Tibial nerve (tissue), 4 donors: Measurements from ENCODE around the gene ANO1. TPM values are rescaled to one million over a fixed set of nuclear protein-coding genes. Genes with fewer than 3 reads are reported as not detected.

Experiments
- DNase-seq, 2 donors: peaks; one replicate each; pipeline ENCODE4 v3.0.0-alpha.2; 2019; ENCODE audit warnings: low spot score in 2 of 2
- H3K27ac ChIP-seq, 4 donors: fragments of 200-600 bp; sonication (generic) in 3 of 4; one replicate each; pipeline ENCODE4 v1.5.1; 2017 to 2019; ENCODE audit warnings: mild to moderate bottlenecking in 1 of 4
- H3K27me3 ChIP-seq, 2 donors: fragments of 200-600 bp; sonication (generic) in 1 of 2; one replicate each; pipeline versions ENCODE4 v1.5.1 to v1.6.0; 2017 to 2019
- H3K36me3 ChIP-seq, 3 donors: fragments of 200-600 bp; sonication (generic); one replicate each; pipeline ENCODE4 v1.5.1; 2018 to 2019
- H3K4me1 ChIP-seq, 4 donors: fragments of 200-600 bp; sonication (generic) in 3 of 4; one replicate each; pipeline ENCODE4 v1.5.1; 2017 to 2019
- H3K4me3 ChIP-seq, 4 donors: fragments of 200-600 bp; sonication (generic) in 3 of 4; one replicate each; pipeline ENCODE4 v1.5.1; 2017 to 2019; ENCODE audit warnings: mild to moderate bottlenecking in 1 of 4, moderate library complexity in 1 of 4
- H3K9me3 ChIP-seq, 4 donors: fragments of 200-600 bp; sonication (generic) in 3 of 4; one replicate each; pipeline ENCODE4 v1.5.1; 2017 to 2019
- EP300 ChIP-seq, 2 donors: sonication (generic); formaldehyde crosslinking; IDR thresholded peaks; one replicate each; pipeline ENCODE4 v1.6.1; 2017; ENCODE audit warnings: antibody characterized with exemption in 2 of 2, mild to moderate bottlenecking in 1 of 2
- POLR2A ChIP-seq, 2 donors: fragments of 450-650 bp; IDR thresholded peaks; one replicate each; pipeline ENCODE4 v1.6.1; 2017; ENCODE audit warnings: antibody characterized with exemption in 2 of 2, mild to moderate bottlenecking in 2 of 2, moderate library complexity in 2 of 2
- WGBS, 2 donors: methylation state at CpG; one replicate each; pipeline ENCODE4 v1.1.5; 2018; 5-methylcytosine and 5-hydroxymethylcytosine counted together
- total RNA-seq, 4 donors: library from RNA; depleted of rRNA; stranded (reverse); fragments of >200 nt; gene quantifications; one replicate each; pipeline ENCODE4 v1.1.0, GENCODE V29; 2016
- TF ChIP-seq, protein P1 (sequence below), 5 experiments: fragments of 200-600 bp in 3 of 5; fragments of 450-650 bp in 2 of 5; sonication (generic) in 3 of 5; IDR thresholded peaks; one replicate each; pipeline ENCODE4 v1.5.1; 2016 to 2019; ENCODE audit warnings: antibody characterized with exemption in 5 of 5, mild to moderate bottlenecking in 3 of 5, moderate library complexity in 2 of 5

Gene ANO1
- total RNA-seq, 4 donors from 2014 or later: 1.7 to 6.3 (median 4.1) TPM

DNA sequence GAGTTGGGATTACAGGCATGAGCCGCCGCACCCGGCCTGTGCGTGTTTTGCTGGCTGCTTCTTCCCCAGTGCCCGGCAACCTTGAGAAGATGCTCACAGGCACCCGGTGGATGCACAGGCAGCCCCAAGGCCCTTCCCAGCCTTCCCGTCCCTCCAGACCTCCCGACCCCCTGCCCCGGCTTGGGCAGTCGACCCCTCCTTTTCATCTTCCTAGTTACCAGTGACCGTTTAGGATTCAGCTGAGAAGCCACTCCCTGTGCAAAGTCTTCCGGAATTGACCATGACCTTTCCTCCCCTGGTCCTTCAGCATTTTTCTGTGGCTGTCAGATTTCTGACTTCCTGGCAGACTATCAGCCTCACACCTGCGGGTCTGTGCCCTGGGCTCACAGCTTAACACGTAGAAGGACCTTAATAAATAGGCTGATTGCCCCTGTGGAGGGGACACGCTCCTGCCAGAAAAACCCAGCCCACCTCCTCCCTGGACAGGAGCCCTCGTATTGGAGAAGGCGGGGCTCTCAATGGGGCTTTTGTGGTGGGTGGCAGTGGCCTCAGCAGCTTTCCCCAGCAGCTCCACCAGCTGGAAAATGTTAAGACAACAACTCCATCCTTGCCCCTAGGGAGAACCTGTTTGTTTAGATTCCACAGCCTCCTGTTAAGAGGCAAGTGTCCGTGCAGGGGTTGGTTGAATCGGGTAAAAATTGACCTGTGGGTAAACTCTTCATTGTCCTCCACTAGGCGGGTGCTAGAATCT lies 10.4 kb upstream of the ANO1 start:
- Histone ChIP-seq H3K36me3 (no peaks in the 10 kb centered on the region), H3K4me3 (no peak overlapping the region), H3K4me1 (no peaks in the 10 kb centered on the region), H3K27ac (no peak overlapping the region), H3K9me3 (no peaks in the 10 kb centered on the region), H3K27me3 (peaks cover 0 to 47% of the 10 kb centered on the region in 2 donors)
- WGBS, 2 donors: 40 to 42% methylated on average over 20 of the region's 20 CpGs
- no peak for DNase-seq
- TF ChIP-seq POLR2A (IDR thresholded peaks at IDR 0.05) (no peak), EP300 (IDR thresholded peaks at IDR 0.05) (no peak)
- TF ChIP-seq, protein P1, sequence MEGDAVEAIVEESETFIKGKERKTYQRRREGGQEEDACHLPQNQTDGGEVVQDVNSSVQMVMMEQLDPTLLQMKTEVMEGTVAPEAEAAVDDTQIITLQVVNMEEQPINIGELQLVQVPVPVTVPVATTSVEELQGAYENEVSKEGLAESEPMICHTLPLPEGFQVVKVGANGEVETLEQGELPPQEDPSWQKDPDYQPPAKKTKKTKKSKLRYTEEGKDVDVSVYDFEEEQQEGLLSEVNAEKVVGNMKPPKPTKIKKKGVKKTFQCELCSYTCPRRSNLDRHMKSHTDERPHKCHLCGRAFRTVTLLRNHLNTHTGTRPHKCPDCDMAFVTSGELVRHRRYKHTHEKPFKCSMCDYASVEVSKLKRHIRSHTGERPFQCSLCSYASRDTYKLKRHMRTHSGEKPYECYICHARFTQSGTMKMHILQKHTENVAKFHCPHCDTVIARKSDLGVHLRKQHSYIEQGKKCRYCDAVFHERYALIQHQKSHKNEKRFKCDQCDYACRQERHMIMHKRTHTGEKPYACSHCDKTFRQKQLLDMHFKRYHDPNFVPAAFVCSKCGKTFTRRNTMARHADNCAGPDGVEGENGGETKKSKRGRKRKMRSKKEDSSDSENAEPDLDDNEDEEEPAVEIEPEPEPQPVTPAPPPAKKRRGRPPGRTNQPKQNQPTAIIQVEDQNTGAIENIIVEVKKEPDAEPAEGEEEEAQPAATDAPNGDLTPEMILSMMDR (IDR thresholded peaks at IDR 0.05): no peak

DNA sequence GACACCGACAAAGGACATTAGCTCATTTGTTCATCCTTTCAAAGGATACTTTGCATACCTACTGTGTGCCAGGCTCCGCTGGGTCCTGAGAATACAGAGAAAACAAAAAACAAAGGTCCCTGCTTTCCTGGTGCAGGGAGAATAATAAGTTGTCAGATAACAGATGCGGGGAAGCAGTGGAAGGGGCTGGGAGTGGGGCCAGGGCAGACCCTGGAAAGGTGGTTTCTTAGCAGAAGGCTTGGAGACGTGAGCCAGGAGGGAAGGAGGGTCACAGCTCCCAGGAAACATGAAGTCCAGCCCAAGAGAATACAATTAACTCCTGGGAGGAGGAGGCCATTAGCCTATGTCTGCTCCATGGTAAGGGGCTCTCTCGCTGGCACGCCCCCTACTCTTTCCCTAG lies 9.8 kb upstream of the ANO1 start:
- no peaks in the 10 kb centered on the region for H3K36me3 ChIP-seq
- H3K4me1 ChIP-seq: no peaks in the 10 kb centered on the region
- no peaks in the 10 kb centered on the region for H3K9me3 ChIP-seq
- no peak overlapping the region for H3K27ac ChIP-seq
- 40 to 55% methylated on average over 4 to 6 of the region's 6 CpGs for WGBS, 2 donors
- peaks cover 0 to 52% of the 10 kb centered on the region in 2 donors for H3K27me3 ChIP-seq
- TF ChIP-seq EP300 (IDR thresholded peaks at IDR 0.05) (no peak), POLR2A (IDR thresholded peaks at IDR 0.05) (no peak)
- TF ChIP-seq, protein P1 (IDR thresholded peaks at IDR 0.05): no peak
- DNase-seq: no peak
- H3K4me3 ChIP-seq: no peak overlapping the region

DNA sequence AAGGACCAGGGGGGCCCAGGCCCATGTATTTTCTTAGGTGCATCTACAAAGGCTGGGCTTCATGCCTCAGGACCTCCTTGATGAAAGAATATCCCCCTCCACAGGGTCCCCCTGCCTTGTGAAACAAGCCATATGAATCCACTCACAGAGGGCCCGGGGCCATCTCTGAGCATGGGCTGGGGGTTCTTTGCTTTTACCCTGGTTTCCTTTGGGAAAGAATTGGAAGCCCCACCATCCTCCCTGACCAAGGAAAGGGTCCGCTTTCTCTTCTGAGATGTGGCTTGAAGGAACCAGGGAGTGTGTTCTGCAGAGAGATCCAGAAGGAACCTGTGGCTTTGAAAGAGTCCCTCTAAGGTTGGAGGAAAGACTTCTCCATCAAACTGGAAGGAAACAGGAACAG lies 9.2 kb upstream of the ANO1 start:
- Histone ChIP-seq H3K4me3 (no peak overlapping the region), H3K4me1 (no peaks in the 10 kb centered on the region), H3K27me3 (peaks cover 0 to 54% of the 10 kb centered on the region in 2 donors), H3K27ac (no peak overlapping the region), H3K36me3 (no peaks in the 10 kb centered on the region), H3K9me3 (no peaks in the 10 kb centered on the region)
- WGBS, 2 donors: 92 to 100% methylated on average over 2 of the region's 2 CpGs
- DNase-seq: no peak
- TF ChIP-seq POLR2A (IDR thresholded peaks at IDR 0.05): no peak
- TF ChIP-seq, protein P1 (IDR thresholded peaks at IDR 0.05): no peak

GRCh38 chr11:70070706-70071105 lies 7.4 kb upstream of the ANO1 start:
- WGBS, 2 donors: 87% methylated on average over 9 of the region's 9 CpGs
- no peak for DNase-seq
- no peak overlapping the region for H3K4me3 ChIP-seq
- H3K9me3 ChIP-seq: no peaks in the 10 kb centered on the region
- TF ChIP-seq, protein P1 (IDR thresholded peaks at IDR 0.05): no peak
- TF ChIP-seq POLR2A (IDR thresholded peaks at IDR 0.05) (no peak), EP300 (IDR thresholded peaks at IDR 0.05) (no peak)
- H3K36me3 ChIP-seq: no peaks in the 10 kb centered on the region
- H3K27ac ChIP-seq: no peak overlapping the region
- H3K27me3 ChIP-seq: peaks cover 0 to 54% of the 10 kb centered on the region in 2 donors
- no peaks in the 10 kb centered on the region for H3K4me1 ChIP-seq

- Histone ChIP-seq H3K27ac (no peak overlapping the region), H3K4me3 (no peak overlapping the region), H3K27me3 (peaks cover 0 to 63% of the 10 kb centered on the region in 2 donors), H3K9me3 (no peaks in the 10 kb centered on the region), H3K36me3 (no peaks in the 10 kb centered on the region), H3K4me1 (no peaks in the 10 kb centered on the region)
- TF ChIP-seq EP300 (IDR thresholded peaks at IDR 0.05) (no peak), POLR2A (IDR thresholded peaks at IDR 0.05) (no peak)
- TF ChIP-seq, protein P1 (IDR thresholded peaks at IDR 0.05): no peak
- 89 to 90% methylated on average over 12 of the region's 12 CpGs for WGBS, 2 donors
- DNase-seq: no peak
These were observed 6.1 kb upstream of the ANO1 start for GRCh38 chr11:70071996-70072395.
